GM15510 (cell line): ENCODE results near the gene CXCR5.

Source experiments
- POLR2A ChIP-seq: IDR thresholded peaks from 3 replicates; pipeline ENCODE4 v1.6.1; 2011; ENCODE audit warnings: borderline replicate concordance; ENCODE audit not compliant: insufficient read length; ENCODE audit errors: extremely low read depth

The CXCR5 gene

GRCh38 chr11:118902336-118903203, 18.9 kb downstream of the CXCR5 start:
- TF ChIP-seq POLR2A, result no peak

GRCh38 chr11:118903204-118904015, 19.7 kb downstream of the CXCR5 start:
- TF ChIP-seq POLR2A, result no peak

DNA sequence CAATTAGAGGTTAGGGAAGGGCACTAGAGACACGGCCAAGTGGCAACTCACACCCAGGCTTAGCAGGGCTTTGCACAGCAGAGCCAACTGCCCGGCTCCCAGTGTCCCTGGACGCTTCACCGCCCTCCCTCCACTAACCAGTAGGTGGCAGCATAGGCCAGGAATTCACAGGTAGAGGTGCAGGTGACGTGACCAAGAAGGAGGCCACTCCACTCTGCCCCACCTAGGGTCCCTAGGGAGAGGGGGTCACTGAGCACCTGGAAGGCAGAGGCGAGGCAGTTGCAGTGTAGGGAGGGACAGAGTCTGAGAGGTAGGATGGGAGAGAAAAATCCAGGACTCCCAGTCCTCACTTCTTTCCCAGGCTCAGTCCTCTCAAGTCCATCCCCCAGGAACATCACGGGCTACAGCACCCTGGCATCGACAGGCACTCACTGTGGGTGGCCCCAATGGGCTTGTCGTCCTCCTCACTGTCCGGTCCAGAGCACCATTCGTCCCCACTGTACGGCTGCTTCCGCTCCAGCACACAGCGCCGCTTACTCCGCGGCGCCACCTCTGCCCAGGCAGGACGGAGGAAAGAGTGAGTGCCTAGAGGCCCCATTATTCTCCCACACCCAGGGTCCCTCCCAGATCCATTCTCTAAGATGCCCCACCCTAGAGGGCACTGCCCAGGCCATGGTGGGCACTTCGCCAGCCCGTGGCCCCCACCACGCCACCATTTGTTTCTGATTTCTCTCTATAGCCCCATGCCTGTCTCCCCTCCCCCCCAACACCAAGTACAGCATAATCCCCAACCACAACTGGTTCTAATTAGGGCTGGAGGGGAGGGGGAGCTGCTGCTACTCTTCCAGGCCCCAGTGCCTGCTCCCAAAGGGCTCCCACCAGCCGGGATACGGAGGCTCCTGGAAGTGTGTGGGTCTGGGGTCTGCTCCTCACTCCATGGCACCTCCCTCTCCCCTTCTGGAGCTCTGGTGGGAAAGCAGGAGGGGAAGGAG, 23.7 kb downstream of the CXCR5 start:
- TF ChIP-seq POLR2A, result no peak

DNA sequence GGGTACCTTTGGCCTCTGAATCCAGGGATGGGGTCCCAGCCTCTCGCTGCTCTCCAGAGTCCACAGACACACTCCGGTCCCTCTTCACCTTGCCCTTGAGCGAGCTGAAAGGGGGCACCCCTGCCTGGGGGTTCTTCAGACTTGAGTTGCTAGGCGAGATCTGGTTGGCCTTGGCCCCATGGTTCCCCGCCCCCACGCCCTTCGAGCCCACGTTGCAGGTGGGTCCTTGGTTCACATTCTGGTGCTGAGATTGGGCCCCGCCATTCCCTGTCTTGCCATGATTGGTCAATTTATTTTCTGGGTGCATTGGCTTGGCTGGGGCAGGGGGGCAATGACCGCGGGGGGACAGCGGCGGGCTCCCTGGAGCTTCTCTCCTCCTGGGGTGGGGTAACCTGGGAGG, 24.6 kb downstream of the CXCR5 start:
- TF ChIP-seq POLR2A, result no peak

DNA sequence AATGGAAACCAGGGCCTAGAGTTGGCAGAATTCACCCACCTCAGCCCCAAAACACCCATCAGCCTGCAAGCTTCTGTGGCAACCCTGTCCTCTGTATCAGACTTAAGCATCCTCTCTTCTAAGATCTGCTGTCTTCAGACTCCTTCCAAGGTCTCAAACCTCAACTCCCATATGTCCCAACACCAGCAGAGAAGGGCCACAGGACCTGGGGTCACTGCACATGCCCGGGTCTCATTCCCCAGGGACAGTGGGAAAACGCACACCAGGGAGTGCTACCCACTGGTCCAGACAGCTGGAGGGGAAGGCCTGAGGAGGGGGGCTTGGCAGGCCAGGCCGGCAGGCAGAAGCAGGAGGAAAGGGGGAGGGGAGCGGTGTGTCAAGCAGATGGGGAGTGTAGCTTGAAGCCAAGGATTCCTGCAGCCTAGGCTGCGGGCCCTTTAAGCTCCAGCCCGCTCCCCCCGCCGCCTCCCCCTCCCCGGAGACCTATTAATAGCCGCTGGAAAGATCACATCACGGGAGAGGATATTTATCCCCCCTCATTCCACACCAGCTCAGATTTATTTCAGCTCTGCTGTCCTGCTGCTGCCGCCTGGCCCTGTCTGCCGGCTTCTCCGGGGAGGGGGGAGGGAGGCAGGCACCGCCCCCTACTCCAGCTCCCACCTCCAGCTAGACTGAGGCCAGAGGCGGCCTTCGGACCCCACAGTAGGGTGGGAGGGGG, 25.4 kb downstream of the CXCR5 start:
- TF ChIP-seq POLR2A, result no peak

DNA sequence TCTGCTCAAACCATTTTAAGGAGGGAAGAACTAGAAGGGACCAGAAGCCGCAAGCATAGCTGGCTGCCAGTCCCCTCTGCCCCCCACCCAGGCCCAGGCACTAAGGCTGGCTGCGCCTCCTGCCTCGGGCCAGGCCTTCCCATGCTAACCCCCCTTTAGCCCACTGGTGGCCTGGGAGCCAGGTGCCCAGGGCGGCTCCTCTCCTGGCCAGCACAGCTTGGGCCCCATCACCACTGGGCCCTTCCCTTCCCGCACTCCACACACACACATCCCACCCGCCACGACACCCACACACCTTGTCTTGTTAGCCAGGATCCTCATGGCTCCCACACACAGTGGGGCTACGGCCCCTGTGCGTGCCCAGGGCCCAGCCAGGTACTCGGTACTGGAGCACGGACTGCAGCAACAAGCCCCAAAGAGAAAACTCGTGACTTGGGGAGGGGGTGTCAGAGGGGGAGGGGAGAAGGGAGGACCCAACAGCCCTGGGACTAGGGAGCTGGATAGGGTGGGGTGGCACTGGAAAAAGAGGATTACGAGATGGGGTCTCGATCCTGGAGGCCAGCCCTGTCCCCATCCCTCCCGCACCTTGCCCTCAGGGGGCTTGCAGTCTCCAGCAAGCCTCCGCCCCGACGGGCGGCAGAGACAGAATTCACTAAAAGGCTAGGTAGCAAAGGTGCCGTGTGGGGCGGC, 26.1 kb downstream of the CXCR5 start:
- TF ChIP-seq POLR2A, result no peak

- no peak for TF ChIP-seq POLR2A
Measured at GRCh38 chr11:118910309-118911112, 26.8 kb downstream of the CXCR5 start.

DNA sequence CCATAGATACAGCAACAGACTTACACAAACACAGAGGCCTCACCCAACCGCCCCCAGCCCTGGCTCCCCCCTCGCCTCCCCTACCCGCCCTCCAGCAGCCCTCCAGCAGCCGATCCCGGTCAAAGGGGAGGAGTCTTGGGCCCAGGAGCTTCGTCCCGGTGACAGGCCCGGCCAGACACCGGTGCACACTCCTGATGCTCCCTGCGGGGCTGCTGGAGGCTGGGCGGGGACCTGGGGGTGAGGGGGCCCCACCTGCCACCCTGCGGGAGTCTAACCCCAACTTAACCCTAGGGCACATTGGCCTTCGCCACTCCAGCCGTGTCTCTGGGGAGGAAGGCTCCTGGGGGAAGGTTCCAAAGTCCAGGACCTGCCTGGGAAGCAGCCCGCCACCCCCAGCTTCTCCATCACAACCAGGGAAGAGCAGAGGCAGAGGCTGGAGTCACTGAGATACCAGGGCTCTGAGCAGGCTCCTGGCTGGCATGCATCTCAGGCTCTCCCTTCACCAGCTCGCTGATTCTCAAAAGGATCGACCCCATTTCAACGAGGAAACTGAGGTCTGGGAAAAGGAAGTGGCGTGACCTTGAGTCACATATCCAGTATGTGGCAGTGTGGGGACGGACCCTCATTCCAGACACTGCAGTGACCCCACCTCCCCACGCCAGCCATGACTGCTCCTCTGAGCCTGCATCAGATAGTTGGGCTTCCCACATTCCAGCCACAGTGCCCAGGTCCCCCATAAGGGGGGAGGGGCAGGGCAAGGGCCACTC, 27.6 kb downstream of the CXCR5 start:
- TF ChIP-seq POLR2A, result no peak

DNA sequence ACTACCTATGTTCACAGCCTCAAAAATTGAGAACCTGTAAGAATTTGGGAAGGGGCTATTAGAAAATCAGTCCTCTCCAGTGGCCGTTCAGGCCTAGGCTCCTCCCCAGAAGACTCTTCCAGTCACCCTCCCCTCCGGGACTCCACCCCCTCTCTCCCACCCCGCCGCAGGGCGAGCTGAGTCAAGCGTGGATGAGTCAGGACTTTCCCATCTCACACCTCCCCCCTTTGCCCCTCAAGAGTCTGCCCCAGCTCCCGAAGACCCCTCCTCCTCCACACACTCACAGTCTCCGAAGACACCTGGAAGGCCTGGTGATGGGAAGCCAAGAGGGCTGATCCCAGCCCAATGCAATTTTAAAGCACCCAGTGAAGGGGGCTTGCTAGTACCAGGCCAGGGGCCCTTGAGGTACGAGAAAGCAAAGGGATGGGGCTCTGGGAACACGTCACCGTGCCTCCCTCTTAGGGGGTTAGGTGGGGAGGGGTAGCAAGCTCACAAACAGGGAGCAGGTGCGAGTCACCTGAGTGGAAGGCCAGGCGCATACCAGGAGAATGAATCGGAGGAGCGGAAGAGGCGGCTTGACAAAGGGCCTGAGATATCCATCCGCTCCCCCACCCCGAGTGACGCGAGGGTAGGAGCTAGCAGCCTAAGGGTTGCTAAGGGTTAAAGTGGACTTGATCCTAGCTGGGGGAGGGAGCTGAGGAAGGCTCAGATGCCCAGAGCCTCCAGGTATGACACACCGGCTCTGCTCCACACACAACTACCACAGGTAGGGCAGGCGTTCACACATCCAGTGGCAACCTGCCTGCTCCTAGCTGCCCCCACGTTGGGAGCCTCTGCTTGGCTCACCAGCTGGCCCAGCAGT, 28.4 kb downstream of the CXCR5 start:
- no peak for TF ChIP-seq POLR2A

DNA sequence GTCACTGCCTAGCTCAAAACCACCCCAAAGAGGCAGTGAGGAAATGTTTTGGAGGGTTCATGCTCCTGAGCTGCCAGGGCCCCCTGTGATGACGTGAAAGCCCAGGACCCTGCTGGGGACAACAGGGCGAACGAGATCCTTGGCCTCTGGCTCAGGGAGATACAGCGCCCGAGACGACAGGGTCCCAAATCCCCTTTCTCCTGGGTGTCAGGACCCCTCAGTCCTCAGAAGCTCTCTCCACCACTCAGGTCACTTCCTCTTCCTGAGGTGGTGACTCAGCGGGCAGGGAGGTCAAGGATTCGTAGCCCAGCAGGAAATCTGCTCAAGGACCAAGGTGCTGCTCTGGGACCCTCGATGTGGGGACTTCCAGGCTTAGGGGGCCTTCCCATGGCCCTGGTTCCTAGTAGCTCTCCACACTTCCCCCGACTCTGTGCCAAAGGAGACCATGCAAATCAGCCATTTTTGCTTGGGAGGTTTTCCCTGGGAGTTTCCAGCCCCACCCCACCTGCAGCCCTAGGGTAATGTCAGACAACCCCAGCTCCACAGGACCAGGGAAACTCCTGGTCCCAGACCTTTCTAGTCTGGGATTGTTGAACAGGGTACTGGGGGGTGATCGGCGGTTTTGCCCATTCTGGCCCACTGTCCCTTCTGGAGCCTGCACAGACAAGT, 29.2 kb downstream of the CXCR5 start:
- no peak for TF ChIP-seq POLR2A
